Natural killer cell (primary cell): ENCODE results near the gene OXTR. TPM values are rescaled to one million over a fixed set of nuclear protein-coding genes. Genes with fewer than 3 reads are reported as not detected.

ENCODE experiments used
- ATAC-seq, 3 donors: fragments of 150-1000 bp in 2 of 3; fragments of 200-7000 bp in 1 of 3; cut with Tn5 transposase; 1 replicate in 1 of 3; 2 replicates in 2 of 3; pipeline ENCODE4 v1.10.0; 2021; ENCODE audit warnings: mild to moderate bottlenecking in 2 of 3, moderate library complexity in 2 of 3
- DNase-seq, 2 donors: peaks; one replicate each; pipeline versions ENCODE4 v3.0.0 to v3.0.0-alpha.2; 2013 to 2021; ENCODE audit warnings: mixed read lengths in 1 of 2
- H3K27ac ChIP-seq: one replicate; pipeline ENCODE4 v1.5.1; 2013; ENCODE audit warnings: mild to moderate bottlenecking, low read length
- H3K27me3 ChIP-seq: one replicate; pipeline ENCODE4 v1.6.1; 2013; ENCODE audit warnings: low read length; ENCODE audit not compliant: control insufficient read depth, insufficient read depth
- H3K36me3 ChIP-seq: one replicate; pipeline ENCODE4 v1.6.1; 2013; ENCODE audit warnings: low read length; ENCODE audit not compliant: control insufficient read depth, insufficient read depth
- H3K4me1 ChIP-seq: one replicate; pipeline ENCODE4 v1.6.1; 2013; ENCODE audit warnings: low read length; ENCODE audit not compliant: control insufficient read depth, insufficient read depth
- H3K4me3 ChIP-seq: one replicate; pipeline ENCODE4 v1.5.1; 2013; ENCODE audit warnings: low read length
- H3K9me3 ChIP-seq: one replicate; pipeline ENCODE4 v1.6.1; 2013; ENCODE audit warnings: low read length; ENCODE audit not compliant: control insufficient read depth, insufficient read depth
- H3K27ac Mint-ChIP-seq, 2 donors: one replicate each; pipeline ENCODE4 v1.8.0; 2022; ENCODE audit warnings: mild to moderate bottlenecking in 2 of 2, mixed read lengths in 2 of 2, moderate library complexity in 1 of 2
- H3K27me3 Mint-ChIP-seq, 2 donors: one replicate each; pipeline ENCODE4 v1.8.0; 2022; ENCODE audit warnings: low read depth in 2 of 2, mixed read lengths in 2 of 2
- H3K36me3 Mint-ChIP-seq: one replicate; pipeline ENCODE4 v1.8.0; 2022; ENCODE audit warnings: mixed read lengths
- H3K4me1 Mint-ChIP-seq, 2 donors: one replicate each; pipeline ENCODE4 v1.8.0; 2022; ENCODE audit warnings: mixed read lengths in 2 of 2
- H3K4me3 Mint-ChIP-seq: one replicate; pipeline ENCODE4 v1.8.0; 2022; ENCODE audit warnings: mild to moderate bottlenecking, moderate library complexity, mixed read lengths
- H3K9me3 Mint-ChIP-seq, 2 donors: one replicate each; pipeline ENCODE4 v1.8.0; 2022; ENCODE audit warnings: mixed read lengths in 2 of 2
- CTCF ChIP-seq: fragments of 200-600 bp; IDR thresholded peaks from one replicate; pipeline ENCODE4 v1.8.0; 2022; ENCODE audit warnings: antibody characterized with exemption
- WGBS: methylation state at CpG from one replicate; pipeline ENCODE4 v1.1.7; 2013; ENCODE audit warnings: missing lambda C conversion rate; ENCODE audit not compliant: insufficient coverage; 5-methylcytosine and 5-hydroxymethylcytosine counted together
- intact Hi-C: fragments of 100-400 bp; cut with micrococcal nuclease; formaldehyde crosslinking; loops from one replicate; pipeline ENCODE4 v1.14.2; 2022
- total RNA-seq, 4 donors: library from RNA; stranded (reverse); fragments of 120-200 nt in 1 of 4; gene quantifications; one replicate each; pipeline versions ENCODE4 v1.2.3 to v1.2.4, GENCODE V29; 2013 to 2022

OXTR gene
- total RNA-seq, 3 donors from 2014 or later (not counting 1 experiment from before 2014, with no cell fraction given) = 0.14 to 0.33 (median 0.16) TPM

- no peak overlapping the region for H3K27ac Mint-ChIP-seq
- no peak overlapping the region for H3K4me3 ChIP-seq
- H3K27me3 ChIP-seq = no peaks in the 10 kb centered on the region
- H3K36me3 Mint-ChIP-seq = no peaks in the 10 kb centered on the region
- 86% methylated on average over 9 of the region's 9 CpGs for WGBS
- H3K27me3 Mint-ChIP-seq = peaks cover 0 to 4% of the 10 kb centered on the region in 2 donors
- DNase-seq = no peak
- intact Hi-C loops = no loop called here
- H3K4me3 Mint-ChIP-seq = no peak overlapping the region
- H3K9me3 Mint-ChIP-seq = no peaks in the 10 kb centered on the region
- no peak overlapping the region for H3K27ac ChIP-seq
- no peaks in the 10 kb centered on the region for H3K4me1 ChIP-seq
- no peak for ATAC-seq
- no peaks in the 10 kb centered on the region for H3K4me1 Mint-ChIP-seq
- no peaks in the 10 kb centered on the region for H3K36me3 ChIP-seq
- TF ChIP-seq CTCF = no peak
- peaks cover 5% of the 10 kb centered on the region for H3K9me3 ChIP-seq
Observed at GRCh38 chr3:8727605-8728512, 41.6 kb downstream of the OXTR start.

- no peaks in the 10 kb centered on the region for H3K36me3 Mint-ChIP-seq
- Histone ChIP-seq H3K27me3 (no peaks in the 10 kb centered on the region), H3K27ac (no peak overlapping the region), H3K4me3 (no peak overlapping the region), H3K9me3 (peaks cover 5% of the 10 kb centered on the region), H3K4me1 (no peaks in the 10 kb centered on the region), H3K36me3 (no peaks in the 10 kb centered on the region)
- ATAC-seq (no peak), DNase-seq (no peak)
- H3K9me3 Mint-ChIP-seq = no peaks in the 10 kb centered on the region
- no peak overlapping the region for H3K27ac Mint-ChIP-seq
- intact Hi-C loops = no loop called here
- TF ChIP-seq CTCF = no peak
- no peak overlapping the region for H3K4me3 Mint-ChIP-seq
- no peaks in the 10 kb centered on the region for H3K4me1 Mint-ChIP-seq
- WGBS = 92% methylated on average over 3 of the region's 3 CpGs
- H3K27me3 Mint-ChIP-seq = peaks cover 0 to 4% of the 10 kb centered on the region in 2 donors
Observed at GRCh38 chr3:8724108-8724752, 45.2 kb downstream of the OXTR start.

GRCh38 chr3:8723612-8724011 is 45.8 kb downstream of the OXTR start:
- DNase-seq = no peak
- TF ChIP-seq CTCF = no peak
- H3K4me1 Mint-ChIP-seq = no peaks in the 10 kb centered on the region
- ATAC-seq = no peak
- H3K4me1 ChIP-seq = no peaks in the 10 kb centered on the region
- peaks cover 0 to 4% of the 10 kb centered on the region in 2 donors for H3K27me3 Mint-ChIP-seq
- H3K27me3 ChIP-seq = no peaks in the 10 kb centered on the region
- no peaks in the 10 kb centered on the region for H3K36me3 Mint-ChIP-seq
- no peaks in the 10 kb centered on the region for H3K9me3 Mint-ChIP-seq
- no peak overlapping the region for H3K27ac ChIP-seq
- no peak overlapping the region for H3K4me3 Mint-ChIP-seq
- 42% methylated on average over 2 of the region's 3 CpGs for WGBS
- intact Hi-C loops = no loop called here
- no peaks in the 10 kb centered on the region for H3K36me3 ChIP-seq
- no peak overlapping the region for H3K27ac Mint-ChIP-seq
- no peak overlapping the region for H3K4me3 ChIP-seq
- peaks cover 5% of the 10 kb centered on the region for H3K9me3 ChIP-seq
